ENCODE data around the gene ACACB.
A peak's percentile ranks its signal among the peaks of the same experiment; 100 is the strongest.

Gene ACACB

DNA sequence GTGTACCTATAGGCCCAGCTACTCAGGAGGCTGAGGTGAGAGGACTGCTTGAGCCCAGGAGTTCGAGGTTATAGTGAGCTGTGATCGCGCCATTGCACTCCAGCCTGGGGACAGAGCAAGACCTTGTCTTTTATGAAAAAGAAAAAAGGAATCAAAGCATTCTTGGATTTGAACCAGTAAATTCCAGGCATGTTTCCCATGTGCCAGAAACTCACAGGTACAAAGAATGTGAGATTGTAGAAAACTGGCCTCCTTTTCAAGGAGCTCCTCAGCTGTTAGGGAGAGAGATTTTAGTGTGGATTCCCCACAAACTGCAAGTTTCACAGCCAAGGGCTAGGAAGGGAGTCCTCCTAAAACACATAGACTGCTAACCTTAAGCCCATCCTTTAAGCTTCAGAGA is 97.7 kb downstream of the ACACB start:
- no peak for DNase-seq (ENCODE audit: low spot score)

DNA sequence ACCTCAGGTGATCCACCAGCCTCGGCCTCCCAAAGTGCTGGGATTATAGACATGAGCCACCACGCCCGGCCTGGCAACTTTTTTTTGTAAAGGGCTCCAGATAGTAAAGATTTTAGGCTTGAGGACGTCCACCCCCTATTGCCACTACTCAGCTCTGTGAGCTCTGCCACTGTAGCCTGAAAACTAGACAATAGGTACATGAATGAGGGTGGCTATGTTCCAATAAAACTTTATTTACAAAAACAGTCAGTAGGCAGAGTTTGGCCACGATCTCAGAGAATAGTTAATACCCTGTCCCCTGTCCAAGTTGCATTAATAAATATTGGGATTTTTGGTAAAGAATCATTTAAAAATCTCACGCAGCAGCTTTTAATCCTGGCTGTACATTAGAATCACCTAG is 102.6 kb downstream of the ACACB start:
- no peak for DNase-seq (ENCODE audit: low spot score)

DNA sequence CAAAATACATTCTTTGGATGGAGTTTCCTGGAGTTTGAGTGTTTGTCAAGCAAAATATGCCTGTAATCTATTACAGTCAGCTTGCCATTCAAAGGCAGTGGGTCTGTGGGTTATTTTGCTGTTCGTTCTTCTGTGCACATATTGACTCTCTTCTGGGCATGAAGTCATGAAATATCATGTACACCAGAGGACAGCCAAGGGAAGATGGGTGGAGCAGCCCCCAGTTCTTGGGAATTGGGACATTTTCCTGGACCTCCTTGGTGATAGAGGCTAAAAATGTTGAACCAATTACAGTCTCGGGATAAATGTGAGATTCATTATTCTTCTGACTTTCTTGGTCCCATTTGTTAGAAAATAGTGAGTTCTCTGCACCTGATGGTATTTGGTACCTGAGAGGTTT is 103.6 kb downstream of the ACACB start:
- no peak for DNase-seq (ENCODE audit: low spot score)

DNA sequence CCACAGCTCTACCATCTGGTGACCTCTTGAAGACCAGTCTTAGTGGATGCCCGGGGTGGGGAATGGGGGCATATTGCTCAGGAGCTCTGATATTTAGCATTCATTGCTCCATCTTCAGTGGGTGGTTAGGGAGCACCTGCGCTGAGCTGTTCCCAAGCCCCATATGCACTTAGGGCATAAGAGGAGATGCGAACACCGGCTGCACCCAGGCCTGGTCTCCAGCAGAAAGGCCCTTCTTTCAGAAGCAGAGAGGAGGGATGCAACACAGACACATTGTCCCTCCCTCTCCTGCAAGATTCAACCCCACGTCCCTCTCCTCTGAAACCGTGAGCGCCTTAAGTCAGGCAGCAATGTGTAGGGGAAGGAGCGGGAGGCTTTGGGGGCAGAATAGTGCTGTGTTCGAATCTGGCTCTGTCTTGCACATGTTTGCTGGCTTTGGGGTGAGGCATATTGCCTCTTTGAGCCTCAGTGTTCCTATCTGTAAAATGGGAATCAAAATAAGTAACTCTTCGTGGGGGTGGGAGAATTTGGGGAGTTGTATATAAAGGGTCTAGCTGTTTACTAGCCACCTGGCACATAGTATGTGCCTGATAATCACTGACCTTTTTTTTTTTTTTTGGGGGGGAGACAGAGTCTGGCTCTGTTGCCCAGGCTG is 105.0 kb downstream of the ACACB start:
- DNase-seq (ENCODE audit: low spot score), result no peak

DNA sequence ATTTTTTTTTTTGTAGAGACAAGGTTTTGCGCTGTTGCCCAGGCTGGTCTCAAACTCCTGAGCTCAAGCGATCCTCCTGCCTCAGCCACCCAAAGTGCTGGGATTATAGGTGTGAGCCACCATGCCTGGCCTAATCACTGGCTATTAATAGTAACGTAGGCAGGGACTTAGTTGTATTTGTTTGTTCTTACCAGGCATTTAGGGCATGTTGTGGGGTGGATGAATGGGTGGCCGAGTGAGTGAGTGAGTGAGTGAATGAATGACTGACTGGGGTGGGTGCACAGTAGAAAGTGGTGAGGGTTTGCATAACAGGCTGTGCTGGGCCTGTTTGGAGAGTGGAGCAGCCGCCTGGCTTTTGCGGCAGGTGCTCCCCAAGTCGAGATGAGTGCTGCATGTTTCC is 105.7 kb downstream of the ACACB start:
- no peak for DNase-seq (ENCODE audit: low spot score)

DNA sequence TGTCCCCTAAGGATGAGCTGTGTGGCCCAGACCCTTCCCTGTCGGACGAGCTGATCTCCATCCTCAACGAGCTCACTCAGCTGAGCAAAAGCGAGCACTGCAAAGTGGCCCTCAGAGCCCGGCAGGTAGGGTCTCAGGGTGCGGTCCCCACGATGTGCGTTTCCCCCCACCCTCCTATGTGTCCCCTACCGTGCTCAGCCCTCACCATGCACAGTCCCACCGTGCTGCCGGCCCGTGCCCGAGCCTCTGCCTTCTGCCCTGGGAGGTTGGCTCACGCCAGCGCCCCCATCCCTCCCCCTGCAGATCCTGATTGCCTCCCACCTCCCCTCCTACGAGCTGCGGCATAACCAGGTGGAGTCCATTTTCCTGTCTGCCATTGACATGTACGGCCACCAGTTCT is 106.1 kb downstream of the ACACB start:
- DNase-seq (ENCODE audit: low spot score), result no peak

DNA sequence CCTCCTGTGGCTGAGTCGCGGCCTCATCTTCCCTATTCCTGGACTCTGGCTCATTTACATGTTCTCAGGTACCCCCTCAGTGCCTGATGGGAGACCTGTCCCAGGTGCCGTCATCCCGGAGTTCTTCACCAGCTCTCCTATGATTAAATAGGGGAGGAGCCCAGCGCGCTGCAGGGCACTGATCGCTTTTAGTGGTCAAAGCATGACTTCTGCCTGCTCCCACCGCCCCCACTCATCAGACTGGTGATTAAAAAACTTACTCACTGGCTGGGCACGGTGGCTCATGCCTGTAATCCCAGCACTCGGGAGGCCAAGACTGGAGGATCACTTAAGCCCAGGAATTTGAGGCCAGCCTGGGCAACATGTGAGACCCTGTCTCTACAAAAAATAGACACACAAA is 106.8 kb downstream of the ACACB start:
- DNase-seq (ENCODE audit: low spot score), result no peak

DNA sequence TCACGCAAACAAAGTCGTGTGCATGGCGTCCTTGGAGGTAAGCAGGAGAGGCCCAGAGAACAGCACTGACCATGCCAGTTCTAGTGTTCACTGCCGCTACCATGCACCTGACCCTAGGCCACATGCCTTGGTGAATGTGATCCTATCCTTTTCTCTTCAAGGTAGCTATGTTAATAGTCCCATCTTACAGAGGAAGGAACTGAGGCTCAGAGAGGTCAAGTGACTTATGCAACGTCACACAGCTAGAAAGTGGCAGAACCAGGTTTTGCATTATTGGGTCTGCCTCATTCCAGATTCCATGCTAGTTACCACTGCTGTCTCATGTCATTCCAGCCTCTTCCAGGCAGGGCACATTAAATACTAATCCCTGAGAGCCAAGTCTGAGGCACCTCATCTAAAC is 107.5 kb downstream of the ACACB start:
- no peak for DNase-seq (ENCODE audit: low spot score)

DNA sequence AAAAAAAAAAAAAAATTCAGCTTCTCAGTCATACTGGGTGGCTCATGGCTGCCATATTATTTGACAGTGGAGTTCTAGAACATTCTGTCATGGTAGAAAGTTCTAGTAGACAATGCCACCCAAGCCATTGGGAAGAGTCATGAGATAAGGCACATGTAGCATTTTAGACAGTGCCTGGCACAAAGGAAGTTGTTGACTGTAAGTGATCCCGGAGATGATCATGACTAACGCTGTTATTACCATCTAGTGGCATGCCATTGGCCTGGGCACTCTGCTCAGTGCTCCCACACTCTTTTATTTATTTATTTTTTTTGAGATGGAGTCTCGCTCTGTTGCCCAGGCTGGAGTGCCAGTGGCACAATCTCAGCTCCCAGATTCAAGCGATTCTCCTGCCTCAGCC is 112.3 kb downstream of the ACACB start:
- no peak for DNase-seq (ENCODE audit: low spot score)

DNA sequence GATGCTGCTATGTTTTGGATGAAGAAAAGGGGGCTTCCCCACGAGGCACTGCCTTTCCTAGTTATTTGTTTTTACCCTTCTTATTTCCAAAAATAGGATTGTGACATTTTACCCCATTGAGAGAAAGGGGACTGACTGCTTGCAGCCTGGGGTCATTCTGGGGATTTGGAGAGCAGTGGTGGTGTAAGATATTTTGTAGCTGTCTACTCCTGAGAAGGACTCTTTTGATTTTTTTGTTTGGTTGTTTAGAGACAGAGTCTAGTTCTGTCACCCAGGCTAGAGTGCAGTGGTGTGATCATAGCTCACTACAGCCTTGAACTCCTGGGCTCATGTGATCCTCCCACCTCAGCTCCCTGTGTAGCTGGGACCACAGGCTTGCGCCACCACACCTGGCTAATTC is 113.8 kb downstream of the ACACB start:
- DNase-seq (ENCODE audit: low spot score), result no peak

DNA sequence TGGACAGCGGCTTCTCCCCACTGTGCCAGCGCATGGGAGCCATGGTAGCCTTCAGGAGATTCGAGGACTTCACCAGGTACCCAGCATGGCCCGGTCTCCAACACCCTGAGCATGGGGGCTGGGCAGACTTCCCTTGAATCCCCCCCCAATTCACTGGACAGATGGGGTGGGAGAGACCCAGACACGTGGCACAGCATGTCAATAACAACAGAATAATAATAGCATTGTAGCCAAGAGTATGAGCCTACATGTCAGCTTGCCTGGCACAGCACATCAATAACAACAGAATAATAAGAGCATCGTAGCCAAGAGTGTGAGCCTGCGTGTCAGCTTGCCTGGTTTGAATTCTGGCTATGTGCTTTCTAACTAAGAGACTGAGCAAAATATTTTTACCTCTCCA is 116.3 kb downstream of the ACACB start:
- no peak for DNase-seq (ENCODE audit: low spot score)

DNA sequence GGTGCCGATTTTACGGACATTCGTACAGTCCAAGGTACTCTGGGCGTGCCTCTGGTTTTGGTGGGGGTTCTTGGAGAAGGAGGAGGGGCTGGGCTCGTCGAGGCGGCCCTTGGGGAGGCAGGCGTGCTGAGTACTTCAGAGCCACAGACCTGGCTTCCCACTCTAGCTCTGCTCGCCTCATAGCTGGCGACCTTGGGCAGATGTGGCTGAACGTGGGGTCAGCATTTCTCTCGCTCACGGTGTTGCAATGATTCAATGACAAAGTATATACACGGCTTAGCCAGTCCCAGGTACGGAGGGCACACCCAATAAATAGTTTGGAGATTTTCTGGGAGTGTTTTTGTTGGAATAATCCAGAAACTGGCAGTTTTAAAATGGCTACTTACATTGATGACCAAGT is 117.6 kb downstream of the ACACB start:
- no peak for DNase-seq (ENCODE audit: low spot score)

DNA sequence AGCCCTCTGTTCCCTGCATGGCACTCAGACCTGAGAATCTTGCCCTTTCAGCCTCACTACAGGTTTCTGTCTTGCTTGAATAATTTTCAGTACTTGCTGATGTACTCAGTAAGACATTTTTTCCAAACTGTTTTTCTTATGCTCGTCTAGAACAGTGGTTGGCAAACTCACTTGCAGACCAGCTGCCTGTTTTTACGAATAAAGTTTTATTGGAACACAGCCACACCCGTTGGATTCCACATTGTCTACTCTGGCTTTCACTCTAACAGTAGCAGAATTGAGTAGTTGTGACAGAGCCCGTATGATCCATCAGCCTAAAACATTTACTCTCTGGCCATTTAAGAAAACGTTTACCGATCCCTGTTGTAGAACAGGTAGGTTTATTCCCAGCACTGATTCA is 119.9 kb downstream of the ACACB start:
- no peak for DNase-seq (ENCODE audit: low spot score)

DNA sequence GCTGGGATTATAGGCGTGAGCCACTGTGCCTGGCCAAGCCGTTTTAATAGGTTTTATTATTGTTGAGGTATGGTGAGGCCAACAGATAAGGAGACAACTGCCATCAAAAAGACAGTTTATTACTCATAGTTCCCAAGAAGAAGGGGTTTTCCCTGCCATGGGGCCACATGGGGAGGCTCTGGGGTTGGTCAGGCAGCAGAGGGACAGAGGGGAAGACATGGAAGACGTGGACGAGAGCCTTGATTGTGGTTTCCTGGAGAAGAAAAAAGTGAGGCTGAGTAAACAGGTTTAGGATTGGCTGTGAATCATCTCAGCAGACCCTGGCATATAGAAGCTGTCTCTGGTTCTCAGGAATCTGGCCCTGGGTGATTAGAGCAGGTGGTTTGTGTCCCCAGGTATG is 122.8 kb downstream of the ACACB start:
- DNase-seq (ENCODE audit: low spot score), result no peak

DNA sequence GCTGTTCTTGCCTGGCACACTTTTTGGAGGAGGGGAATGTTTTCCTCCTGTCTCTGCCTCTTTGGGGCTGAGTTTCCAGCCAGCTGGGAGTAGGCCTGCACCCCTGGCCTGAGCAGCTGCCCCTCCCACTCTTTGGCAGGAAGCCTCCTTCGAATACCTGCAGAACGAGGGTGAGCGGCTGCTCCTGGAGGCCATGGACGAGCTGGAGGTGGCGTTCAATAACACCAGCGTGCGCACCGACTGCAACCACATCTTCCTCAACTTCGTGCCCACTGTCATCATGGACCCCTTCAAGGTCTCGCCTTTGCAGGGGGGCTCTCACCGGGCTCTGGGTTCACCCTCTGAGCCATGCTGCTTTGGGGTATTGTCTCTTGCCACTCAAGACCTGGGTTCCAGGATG is 123.3 kb downstream of the ACACB start:
- DNase-seq (ENCODE audit: low spot score), result no peak

DNA sequence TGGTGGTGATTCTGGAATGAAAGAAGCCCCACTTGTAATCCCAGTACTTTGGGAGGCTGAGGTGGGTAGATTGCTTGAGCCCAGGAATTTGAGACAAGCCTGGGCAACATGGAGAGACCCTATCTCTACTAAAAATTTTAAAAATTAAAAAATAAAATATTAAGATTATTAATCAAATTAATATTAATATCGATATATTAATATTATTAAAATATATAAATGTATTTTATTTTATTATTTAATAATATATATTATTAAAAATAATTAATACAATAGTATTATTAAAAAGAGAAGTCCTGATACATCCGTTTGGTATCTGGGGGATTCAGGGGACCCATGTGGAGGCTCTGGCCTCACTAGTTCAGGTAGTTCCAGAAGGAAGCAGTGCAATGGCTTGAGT is 124.0 kb downstream of the ACACB start:
- no peak for DNase-seq (ENCODE audit: low spot score)

DNA sequence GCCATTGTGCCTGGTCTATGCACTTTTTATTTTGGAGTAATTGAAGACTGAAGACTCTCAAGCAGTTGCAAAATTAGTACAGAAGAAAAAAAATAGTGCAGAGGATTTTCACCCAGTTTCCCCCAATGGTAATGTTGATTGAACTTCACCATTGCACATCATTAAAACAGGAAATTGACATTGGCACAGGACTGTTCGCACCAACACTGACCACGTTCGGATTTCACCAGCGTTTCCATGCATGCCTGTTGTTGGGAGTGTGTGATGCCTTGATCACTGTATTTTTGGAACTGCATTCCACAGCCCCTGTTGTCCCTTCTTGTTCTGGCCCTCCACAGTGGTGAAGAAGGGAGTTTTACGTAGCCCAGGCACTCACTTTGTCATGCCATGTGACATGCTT is 125.5 kb downstream of the ACACB start:
- no peak for DNase-seq (ENCODE audit: low spot score)

DNA sequence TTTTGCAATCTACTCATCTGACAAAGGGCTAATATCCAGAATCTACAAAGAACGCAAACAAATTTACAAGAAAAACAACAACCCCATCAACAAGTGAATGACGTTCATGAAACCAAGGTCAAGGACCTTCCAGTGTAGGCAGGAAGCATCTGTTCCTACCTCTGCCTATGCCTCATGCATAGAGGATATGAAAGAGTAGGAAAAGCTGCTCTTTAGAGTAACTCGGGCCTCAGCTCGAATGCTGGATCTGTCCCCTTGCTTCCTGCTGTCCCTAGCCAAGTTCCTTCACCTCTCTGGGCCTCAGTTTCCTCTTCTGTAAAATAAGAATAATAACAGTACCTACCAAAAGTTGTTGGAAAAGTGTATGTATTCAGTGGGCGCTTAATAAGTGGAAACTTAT is 127.7 kb downstream of the ACACB start:
- DNase-seq (ENCODE audit: low spot score), result no peak

DNA sequence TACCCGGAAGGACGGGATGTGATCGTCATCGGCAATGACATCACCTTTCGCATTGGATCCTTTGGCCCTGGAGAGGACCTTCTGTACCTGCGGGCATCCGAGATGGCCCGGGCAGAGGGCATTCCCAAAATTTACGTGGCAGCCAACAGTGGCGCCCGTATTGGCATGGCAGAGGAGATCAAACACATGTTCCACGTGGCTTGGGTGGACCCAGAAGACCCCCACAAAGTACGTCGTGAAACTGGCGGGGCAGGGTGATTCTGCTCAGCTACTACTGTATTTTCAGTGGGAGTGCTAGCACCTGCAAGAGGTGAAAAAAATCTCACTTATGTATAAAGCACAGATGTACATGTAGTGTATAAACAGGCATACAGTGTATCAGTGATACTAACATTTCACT is 129.8 kb downstream of the ACACB start:
- no peak for DNase-seq (ENCODE audit: low spot score)

DNA sequence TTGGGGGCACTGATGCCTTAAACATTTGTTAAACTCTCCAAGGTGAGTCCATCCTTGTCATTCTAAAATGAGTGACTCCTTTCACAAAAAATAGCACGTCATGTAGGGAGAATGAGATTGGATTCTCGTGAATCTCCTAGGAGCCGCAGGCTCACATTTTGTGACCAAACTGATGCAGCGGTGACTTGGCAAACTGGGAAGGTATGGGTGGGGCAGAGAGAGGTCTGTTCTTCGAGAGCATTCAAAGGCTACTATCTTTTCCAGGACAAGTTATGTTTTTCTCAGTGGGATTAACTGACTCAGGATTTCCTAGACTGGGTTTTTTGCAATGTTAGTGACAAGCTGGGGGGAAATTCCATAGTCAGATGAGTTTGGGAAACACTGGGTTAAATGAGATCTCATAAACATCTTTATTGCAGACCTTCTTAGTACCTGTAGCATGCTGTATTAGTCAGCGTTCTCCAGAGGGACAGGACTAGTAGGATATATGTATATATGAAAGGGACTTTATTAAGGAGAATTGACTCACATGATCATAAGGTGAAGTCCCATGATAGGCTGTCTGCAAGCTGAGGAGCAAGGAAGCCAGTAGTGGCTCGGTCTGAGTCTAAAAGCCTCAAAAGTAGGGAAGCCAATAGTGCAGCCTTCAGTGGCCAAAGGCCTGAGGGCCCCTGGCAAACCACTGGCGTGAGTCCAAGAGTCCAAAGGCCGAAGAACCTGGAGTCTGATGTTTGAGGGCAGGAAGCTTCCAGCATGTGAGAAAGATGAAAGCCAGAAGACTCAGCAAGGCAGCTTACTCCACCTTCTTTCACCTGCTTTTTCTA is 131.7 kb downstream of the ACACB start:
- peak; percentile 43 for DNase-seq (ENCODE audit: low spot score)

DNA sequence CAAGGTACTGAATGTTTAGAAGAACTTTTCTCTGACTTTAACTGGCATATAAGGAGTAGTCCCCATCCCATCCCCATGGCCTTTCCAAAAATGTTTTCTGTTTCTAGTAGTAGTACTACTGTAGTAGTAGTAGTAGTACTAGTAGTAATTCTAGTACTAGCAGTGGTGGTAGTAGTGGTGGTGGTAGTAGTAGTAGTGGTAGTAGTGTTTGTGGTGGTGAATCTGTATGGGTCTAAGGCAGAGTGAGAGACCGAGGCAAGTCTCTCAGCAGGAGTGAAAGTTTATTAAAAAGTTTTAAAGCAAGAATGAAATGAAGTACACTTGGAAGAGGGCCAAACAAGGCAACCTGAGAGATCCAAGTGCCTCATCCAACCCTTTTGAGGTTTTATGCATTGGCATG is 134.1 kb downstream of the ACACB start:
- DNase-seq (ENCODE audit: low spot score), result no peak

DNA sequence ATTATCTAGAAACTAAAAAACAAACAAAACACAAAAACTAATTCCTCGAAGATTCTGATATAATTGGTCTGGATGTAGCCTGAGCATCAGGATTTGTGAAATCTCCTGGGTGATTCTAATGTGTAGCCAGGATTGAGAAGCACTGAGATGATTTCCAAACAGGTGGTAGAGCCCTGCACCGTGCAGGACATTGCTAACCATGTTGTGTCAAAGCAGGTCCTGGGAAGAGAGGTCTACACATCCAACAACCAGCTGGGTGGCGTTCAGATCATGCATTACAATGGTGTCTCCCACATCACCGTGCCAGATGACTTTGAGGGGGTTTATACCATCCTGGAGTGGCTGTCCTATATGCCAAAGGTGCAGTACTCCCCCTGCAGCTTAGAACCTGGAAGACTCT is 136.4 kb downstream of the ACACB start:
- no peak for DNase-seq (ENCODE audit: low spot score)

DNA sequence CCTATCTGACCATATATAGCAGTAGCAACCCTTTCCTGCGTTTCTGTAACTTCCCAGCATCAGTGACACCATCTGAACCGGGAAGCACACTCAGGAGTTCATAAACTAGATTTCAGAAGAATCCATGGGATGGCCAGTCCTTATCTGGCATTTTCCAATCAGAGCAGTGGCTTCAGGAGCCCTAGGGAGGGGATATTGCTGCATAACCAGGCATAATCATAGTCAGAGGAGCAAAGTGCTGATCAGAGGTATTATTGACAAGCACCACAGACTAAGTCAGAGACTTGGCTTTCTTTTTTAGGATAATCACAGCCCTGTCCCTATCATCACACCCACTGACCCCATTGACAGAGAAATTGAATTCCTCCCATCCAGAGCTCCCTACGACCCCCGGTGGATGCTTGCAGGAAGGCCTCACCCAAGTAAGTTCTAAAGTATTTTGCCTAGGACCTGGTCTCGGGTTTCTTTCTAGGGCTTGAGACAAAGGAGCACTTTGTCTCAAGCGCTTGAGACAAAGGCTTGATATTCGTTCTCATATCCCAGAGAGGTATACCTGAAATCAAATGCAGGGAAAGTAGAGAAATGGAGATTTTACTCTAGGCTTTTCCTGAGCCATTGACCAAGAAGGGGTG is 137.6 kb downstream of the ACACB start:
- no peak for DNase-seq (ENCODE audit: low spot score)

DNA sequence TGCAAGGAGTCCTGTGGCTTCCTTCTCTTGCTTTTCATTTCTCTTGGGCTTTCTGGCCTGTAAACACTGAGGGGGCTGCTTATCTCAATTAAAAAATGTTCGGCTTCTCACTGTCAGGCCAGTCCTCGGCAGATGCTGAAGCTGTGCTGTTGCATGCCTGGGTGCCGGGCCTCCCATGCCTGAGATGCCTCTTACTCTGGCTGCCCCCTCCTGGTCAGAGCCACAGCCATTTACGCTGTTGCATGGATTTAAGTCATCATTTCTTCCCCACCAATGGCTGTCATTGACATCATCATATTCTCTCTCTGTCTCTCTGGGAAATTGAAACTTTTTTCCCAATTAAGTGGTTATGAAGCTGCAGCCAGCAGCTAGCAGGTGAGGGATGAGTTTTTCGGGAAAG is 139.0 kb downstream of the ACACB start:
- peak; percentile 50 for DNase-seq (ENCODE audit: low spot score)

All from HuH-7 (cell line).